HG02973 (cell line): ENCODE measurements around the gene ACTL7B.
"Not testable (repeated sequence)": the region's sequence is repeated elsewhere in the genome, so short reads cannot be mapped to it uniquely, and the experiment has no call there.

Experiments
- ATAC-seq: cut with Tn5 transposase; IDR thresholded peaks from one replicate; pipeline ENCODE4 v1.9.1; 2021; ENCODE audit warnings: moderate library complexity; ENCODE audit not compliant: unreplicated experiment

The ACTL7B gene, protein sequence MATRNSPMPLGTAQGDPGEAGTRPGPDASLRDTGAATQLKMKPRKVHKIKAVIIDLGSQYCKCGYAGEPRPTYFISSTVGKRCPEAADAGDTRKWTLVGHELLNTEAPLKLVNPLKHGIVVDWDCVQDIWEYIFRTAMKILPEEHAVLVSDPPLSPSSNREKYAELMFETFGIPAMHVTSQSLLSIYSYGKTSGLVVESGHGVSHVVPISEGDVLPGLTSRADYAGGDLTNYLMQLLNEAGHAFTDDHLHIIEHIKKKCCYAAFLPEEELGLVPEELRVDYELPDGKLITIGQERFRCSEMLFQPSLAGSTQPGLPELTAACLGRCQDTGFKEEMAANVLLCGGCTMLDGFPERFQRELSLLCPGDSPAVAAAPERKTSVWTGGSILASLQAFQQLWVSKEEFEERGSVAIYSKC

GRCh38 chr9:108855888-108856287, at the start of gene ACTL7B:
Gene ACTL7B, minus strand, starts transcription at chr9:108855986. Its CDS starts 56 bp downstream, at chr9:108855930.
- no peak for ATAC-seq

DNA sequence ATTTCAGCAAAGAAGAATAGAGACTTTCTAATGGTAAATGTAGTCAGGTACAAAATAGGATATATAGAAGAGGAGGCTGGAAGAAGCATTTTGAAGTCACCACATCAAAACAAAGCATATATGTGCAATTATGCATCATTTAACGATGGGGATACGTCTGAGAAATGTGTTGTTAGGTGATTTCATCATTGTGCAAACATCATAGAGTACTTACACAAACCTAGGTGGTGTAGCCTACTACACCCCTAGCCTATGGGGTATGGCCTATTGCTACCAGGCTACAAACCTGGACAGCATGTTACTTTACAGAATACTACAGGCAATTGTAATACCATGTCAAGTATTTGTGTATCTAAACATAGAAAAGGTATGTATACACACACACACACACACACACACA, 49.7 kb upstream of the ACTL7B start:
- ATAC-seq = no peak

DNA sequence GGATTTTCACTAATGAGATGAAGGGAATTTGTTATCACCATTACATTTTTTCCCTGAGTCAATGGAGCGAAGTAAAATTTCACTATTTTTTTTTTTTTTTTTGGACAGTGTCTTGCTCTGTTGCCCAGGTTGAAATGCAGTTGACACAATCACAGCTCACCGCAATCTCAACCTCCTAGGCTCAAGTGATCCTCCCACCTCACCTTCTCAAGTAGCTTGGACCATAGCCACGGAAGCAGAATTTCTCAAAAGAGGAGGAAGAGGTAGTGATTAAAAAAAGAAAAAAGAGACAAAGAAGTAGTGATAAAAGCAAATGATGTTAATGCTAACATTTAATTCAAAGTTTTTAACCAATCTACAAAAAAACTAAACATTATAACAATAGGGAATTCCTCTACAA, 48.4 kb upstream of the ACTL7B start:
- ATAC-seq = no peak

DNA sequence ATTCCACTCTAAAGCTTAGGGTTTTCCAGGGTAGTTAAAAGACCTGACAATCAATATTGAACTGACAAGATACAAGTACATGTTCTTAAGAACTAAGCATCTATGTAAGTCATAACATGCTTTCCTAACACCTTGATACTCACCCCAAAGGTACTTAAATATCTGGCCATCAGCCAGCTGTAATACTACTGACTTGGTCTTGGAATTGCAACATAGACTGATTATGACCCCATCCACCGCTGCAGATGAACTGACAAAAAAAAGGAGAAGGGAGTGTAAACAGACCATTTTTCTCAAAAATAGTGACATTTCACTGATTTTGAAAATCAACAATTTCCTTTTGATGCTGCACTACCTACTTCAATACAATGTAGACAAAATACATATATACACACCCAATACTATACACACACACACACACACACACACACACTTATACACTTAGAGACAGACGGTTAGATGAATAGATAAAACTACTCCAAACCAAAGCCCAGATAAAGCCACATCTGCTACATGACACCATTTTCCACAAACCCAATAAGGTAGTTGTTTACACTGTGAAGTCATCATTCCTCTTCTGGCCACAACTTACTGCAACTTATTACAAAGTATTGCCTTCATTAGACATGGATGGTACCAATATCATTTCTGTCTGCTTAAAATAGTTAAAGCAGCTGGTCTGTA, 47.8 kb upstream of the ACTL7B start:
- ATAC-seq = no peak

GRCh38 chr9:108900176-108900575, 44.4 kb upstream of the ACTL7B start:
- ATAC-seq = no peak

- not testable (repeated sequence) for ATAC-seq
Observed at GRCh38 chr9:108899023-108899695, 43.4 kb upstream of the ACTL7B start.

DNA sequence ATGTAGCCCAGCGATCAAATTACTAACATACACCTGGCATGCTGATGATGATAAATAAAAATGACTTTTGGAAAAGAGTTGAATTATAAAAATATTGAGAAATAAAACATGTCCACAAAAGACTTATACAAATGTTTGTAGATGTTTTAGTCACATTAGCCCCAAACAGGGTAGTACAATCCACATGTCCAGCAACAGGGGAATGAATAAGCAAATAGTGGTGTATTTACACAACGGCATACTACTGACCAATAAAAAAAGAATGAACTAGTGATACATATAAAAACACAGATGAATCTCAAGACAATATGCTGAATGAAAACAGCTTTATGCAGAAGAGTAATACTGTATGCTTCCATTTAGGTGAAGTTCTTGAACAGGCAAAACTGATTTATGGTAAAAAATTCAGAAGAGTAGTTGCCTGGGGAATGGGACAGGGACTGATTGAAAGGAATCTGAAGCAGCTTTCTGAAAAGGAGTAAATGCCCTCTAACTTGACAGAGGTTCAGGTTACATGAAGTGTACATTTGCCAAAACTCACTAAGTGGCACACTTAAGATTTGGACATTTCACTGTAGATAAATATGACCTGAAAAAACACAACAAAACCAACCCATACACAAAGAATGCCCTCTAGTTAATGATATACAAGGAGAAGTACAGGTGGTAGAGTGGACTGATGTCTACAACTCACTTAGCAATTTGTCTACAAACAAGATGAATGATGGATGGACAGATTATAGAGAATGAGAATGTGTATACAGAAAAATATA, 41.7 kb upstream of the ACTL7B start:
- ATAC-seq = no peak

GRCh38 chr9:108894225-108894997, 38.6 kb upstream of the ACTL7B start:
- no peak for ATAC-seq

DNA sequence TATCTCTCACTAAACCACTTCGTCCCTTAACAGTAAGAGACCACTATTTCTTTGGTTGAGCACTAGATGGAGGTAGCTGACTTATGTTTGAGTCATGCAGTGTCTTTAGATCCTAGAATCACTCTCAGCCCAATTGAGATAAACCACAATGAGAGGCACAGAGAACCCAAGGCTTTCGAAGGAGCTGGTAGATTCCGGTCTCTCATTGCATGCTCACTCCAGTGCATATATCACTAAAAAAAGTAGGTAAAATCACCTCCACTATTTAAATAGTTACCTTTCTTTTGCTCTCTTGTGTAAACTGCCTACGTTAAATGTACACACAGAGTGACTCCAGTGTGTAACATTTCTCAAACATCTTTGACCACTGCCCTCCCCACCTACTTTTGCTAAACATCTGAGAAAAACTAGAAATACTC, 33.9 kb upstream of the ACTL7B start:
- no peak for ATAC-seq

DNA sequence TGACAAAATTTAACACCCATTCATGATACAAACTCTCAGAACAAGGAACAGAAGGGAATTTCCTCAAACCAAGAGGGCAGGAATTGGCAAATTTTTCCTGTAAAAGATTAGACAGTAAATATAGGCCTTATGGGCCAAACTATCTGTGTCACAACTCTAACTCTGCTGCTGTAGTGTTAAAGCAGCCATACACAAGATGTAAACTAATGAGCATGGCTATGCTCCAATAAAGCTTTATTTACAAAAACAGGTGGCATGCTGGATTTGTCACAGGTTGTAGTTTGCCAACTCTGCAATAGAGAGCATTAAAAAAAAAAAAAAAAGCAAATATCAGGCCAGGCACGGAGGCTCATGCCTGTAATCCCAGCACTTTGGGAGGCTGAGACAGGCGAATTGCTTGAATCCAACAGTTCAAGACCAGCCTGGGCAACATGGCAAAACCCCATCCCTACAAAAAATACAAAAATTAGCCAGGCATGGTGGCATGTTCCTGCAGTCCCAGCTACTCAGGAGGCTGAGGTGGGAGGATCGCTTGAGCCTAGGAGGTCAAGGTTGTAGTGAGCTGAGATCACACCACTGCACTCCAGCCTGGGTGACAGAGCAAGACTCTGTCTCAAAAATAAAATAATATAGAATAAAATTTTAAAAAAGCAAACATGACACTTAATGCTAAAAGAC, 30.9 kb upstream of the ACTL7B start:
- ATAC-seq = not testable (repeated sequence)

- ATAC-seq = peak; percentile 99
Observed at GRCh38 chr9:108885643-108886348, 30.0 kb upstream of the ACTL7B start.

DNA sequence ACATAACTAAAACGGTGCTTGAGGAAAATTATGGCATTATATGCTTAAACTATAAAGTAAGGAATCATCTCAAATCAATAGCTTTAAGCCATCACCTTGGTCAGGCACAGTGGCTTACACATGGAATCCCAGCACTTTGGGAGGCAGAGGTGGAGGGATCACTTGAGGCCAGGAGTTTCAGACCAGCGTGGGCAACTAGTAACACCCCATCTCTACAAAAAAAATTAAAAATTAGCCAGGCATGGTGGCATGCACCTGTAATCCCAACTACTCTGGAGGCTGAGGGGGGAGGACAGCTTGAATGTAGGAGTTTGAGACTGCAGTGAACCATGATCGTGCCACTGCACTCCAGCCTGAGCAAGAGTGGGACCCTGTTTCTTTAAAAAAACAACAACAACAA, 28.9 kb upstream of the ACTL7B start:
- no peak for ATAC-seq

GRCh38 chr9:108883085-108883484, 27.3 kb upstream of the ACTL7B start:
- ATAC-seq = no peak

GRCh38 chr9:108882052-108882888, 26.5 kb upstream of the ACTL7B start:
- no peak for ATAC-seq

- ATAC-seq = no peak
Observed at GRCh38 chr9:108880738-108881316, 25.0 kb upstream of the ACTL7B start.

DNA sequence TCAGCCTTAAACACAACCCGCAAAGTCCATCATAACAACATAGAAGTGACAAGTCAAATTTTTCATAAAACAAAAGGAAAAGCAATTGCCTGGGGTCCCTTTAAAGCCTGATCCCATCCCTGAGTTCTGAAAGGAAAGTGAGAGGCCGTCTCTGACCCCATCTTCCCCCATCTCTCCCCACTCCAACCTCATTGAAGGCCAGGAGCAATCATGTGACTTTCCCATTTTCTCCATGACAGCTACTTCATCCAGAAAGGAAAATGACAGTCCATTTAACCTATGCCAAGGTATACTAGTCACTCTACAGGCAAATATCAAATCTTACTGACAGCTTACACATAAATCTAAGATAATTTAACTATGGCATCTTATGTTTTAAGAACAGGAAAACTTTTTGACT, 21.7 kb upstream of the ACTL7B start:
- no peak for ATAC-seq

GRCh38 chr9:108876425-108876824, 20.6 kb upstream of the ACTL7B start:
- ATAC-seq = no peak
